Activated CD4-positive, CD25-positive, alpha-beta regulatory T cell (primary cell): ENCODE measurements around the gene SCN2B.

Experiments used
- DNase-seq, 4 experiments: peaks; one replicate each; lab custom pipeline; 2025; lab: John Stamatoyannopoulos, UW

The SCN2B gene

DNA sequence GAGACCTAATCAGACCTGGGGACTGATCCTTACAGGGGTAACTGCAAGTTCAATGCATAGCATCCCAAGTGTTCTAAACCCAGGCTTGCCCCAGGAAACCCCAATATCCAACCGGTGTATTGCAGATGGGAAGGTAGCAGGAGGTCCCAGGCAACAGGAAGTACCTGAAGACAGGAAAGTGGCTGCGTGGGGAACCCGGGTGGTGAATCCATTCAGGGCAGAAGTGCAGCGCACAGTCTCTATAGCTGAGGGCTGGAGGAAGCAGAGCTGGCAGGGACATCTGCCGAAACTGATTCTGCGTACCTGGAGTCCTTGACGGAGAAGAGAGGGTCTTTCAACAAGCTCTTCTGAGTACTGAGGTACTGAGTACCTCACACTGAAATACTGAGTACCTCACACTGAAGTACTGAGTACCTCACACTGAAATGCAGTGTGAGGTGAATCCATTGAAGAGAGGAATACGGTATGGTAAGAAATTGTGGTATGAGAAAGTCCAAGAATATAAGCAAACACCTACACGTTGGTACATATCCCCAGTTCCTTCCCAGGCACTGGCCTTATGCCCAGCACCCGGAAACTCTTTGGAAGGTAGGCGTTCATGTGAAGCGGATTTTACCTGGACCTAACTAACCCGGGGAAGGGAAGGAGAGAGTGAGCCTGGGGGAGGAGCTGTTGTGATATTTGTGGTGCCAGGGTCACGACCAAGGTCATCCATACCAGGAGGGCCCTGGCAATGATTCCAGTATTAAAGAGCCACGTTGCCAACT, 43.9 kb downstream of the SCN2B start:
- DNase-seq, result no peak

DNA sequence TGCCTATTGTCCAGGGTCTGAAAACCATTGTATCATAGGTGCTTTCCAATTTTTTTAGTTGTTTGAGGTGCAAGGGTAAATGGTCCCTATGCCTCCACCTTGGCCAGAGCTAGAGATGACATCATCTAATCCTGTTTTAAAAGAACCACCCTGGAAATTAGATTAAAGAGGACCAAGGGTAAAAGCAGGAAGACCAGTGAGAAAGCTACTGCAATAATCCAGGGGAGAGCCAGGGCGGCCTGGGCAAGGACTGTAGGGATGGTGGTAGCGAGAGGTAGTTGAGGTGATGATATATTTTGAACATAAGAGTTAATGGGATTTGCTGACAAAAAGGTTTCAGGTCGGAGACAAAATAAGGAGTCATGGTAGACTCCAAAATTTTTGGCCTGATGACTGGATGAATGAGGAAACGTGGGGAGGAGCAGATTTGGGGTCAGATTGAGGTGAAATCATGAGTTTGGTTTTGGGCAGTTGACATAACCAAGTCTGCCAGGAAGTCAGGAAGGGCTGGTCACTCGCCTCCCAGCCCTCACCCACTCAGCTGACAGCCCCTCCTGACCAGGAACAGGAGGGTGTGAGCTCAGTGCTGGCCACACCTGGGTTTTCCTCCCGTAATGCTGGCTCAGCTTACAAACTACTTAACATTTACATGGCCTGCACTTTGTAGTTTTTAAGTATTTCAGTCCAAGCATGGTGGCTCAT, 46.8 kb downstream of the SCN2B start:
- DNase-seq, result no peak

DNA sequence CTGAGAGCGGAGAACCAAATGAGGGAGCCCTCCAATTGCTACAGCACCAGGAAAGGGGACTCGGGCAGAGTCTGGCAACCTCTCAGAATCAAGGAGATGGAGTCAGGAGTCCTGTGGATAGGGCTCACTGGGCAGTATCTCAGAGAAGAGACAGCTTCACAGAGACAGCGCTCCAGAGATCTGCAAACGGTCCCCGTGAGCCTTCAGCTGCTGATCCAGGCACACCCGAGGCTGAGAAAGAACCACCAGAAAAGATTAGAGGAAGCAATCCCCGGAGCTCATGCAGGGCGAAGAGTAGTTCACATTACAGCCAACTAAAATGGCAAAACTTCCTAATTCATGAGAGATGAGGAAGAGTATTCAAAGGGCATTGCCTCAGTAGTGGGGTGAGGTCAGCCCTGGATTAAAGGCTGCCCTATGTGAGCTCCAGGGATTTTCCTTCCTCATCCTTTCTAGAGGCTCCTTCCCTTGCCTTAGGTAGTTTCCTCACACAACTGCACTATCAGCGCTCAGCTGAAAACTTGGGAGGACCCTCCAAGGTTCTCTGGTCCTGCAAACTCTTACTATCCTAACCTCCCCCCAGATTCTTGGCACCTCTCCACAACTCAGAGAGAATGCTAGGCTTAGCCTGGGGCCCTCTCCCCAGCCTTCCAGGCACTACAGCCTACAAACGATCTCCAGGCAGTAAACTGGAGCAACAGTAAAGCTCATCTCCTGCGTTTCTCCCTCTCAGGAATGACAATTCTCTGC, 47.5 kb downstream of the SCN2B start:
- DNase-seq, result no peak

DNA sequence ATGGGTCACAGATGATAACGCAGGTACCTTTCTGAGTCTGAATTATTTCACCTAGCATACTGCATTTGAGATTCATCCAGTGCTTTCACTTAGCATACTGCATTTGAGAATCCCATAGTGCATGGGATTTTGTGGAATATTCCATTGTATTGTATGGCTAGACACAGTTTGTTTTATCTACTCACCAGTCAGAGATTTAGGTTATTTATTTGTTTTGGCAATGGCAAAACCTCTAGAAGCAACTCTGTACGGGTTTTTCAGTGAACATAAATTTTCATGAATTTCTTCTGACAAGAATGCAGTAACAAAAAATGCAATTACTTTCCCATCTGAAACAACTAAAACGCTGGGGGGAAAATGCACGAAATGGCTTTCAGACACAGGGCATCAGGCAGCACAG, 48.1 kb downstream of the SCN2B start:
- DNase-seq, result no peak

DNA sequence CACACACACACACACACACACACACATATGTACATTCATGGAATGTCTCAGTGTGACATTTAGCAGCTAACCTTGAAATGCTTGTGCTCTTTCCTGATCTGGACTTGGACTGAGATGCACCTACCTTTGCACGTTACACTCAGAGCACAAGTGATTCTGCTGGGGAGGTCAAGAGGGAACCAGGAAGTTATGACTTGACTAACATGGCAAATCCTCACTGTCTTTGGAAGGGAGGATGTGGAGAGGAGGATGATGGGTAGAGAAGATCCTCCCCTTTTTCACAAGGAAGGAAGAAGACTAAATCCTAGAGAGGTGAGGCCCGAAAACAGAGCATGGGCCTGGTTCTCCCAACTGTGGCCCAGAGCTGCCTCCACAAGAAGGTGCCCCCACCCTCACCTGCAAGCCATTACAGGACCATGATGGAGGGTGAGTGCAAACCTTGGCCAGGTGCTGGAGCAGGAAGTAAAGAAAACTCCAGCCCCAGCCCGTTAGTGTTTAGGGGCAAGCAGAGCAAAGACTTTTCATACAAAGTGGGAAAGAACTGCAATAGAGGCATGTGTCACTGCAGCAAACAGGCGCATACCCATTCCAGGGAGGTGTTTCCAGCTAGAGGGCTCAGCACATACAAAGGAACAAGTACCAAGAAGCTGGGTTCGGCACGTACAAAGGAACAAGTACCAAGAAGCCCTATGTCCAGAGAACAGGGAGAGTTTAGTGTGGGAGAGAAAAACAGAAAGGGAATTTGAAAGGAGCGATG, 50.2 kb downstream of the SCN2B start:
- no peak for DNase-seq

DNA sequence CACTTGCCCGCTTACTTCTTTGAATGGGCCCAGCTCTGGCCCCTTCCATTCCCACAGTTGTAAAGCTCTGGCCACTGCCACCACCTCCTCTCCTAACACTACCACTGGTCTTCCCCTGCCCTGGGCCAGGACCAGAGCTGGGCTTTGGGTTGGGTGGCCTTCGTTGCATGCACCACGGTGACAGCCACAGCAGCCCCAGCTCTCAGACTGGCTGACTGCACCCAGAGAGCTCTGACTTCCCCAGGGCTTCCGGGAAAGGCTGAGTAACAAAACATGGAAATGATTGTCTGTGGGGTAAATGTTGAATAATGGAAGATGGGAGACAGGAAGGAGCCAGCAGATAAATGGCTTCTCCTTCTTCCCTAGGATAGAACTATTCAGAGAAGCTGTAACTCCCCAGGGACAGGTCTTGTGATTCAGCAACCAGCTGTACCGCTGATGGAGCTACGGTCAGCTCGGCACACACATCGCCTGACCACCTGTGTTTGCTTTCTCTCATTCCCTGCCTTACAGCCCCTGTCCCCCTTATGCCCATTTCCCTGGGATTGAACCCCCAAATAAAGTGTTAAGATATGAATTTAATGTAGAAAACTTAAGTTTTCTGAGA, 51.4 kb downstream of the SCN2B start:
- no peak for DNase-seq

DNA sequence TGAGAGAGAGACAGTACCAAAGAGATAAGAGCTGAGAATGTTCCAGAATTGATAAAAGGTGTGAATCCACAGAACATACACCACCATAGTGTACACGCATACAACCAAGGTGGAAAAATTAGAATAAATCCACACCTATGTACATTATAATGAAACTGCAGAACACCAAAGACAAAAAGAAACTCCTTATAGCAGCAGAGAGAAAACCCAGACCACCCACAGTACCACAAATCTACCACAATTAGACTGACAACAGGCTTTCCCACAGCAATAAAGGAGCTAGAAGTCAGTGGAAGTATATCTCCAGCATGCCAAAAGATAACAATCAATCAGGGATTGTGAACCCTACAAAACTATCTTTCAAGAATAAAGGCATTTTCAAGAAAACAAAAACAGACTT, 55.6 kb downstream of the SCN2B start:
- no peak for DNase-seq

DNA sequence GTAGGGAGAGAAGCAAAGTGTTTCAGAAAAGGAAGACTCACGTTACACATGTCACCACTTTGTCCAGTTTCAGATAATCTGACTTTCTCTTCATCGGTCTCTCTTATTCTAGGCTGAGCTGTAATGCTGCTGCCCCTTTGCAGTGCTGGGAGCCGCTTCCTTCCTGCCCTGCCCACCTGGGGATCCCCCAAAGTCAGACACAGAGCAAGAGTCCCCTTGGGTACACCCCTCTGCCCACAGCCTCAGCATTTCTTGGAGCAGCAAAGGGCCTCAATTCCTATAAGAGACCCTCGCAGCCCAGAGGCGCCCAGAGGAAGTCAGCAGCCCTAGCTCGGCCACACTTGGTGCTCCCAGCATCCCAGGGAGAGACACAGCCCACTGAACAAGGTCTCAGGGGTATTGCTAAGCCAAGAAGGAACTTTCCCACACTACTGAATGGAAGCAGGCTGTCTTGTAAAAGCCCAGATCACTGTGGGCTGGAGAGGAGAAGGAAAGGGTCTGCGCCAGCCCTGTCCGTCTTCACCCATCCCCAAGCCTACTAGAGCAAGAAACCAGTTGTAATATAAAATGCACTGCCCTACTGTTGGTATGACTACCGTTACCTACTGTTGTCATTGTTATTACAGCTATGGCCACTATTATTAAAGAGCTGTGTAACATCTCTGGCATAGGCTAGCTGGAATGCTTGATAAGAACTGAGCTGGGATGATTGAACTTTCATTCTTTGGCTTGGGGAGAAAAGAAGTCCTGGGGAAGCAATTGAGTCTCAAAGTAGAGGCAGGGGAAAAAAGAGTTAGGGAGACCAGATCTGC, 58.4 kb downstream of the SCN2B start:
- DNase-seq, result no peak

DNA sequence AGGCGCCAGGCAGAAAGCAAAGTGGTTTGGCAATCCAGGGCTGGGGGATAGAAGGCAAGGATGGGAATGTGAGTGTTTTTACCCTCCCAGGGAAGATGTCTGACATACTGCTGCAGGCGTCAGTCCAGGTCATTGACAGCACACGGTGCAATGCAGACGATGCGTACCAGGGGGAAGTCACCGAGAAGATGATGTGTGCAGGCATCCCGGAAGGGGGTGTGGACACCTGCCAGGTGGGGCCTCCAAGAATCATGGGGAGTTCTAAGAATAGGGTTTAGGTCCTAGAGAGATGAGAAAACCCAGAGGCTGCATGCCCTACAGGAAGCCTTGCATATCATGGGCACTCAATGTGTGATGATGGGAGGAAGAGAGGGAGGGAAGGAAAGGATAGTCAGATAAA, 61.4 kb downstream of the SCN2B start:
- DNase-seq, result peak in 1 of 4 experiments; percentile 3

DNA sequence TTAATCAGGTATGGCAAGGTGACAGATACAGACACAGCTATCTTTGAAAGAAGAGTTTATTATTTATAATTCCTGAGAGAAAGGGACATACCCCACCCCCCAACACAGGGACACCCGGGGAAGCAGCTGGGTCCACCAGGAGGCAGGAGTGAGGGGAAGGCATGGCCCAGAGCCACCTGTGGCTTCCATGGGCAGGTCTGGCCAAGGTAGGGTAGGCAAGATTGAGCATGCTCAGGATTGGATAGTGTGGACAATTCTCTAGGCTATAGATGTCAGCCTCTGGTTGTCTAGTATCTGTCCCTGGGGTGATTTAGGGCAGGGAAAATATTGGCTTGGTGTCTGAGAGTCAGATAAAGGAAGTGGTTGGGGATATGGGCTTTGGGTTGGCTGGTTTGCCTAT, 62.2 kb downstream of the SCN2B start:
- DNase-seq, result no peak

DNA sequence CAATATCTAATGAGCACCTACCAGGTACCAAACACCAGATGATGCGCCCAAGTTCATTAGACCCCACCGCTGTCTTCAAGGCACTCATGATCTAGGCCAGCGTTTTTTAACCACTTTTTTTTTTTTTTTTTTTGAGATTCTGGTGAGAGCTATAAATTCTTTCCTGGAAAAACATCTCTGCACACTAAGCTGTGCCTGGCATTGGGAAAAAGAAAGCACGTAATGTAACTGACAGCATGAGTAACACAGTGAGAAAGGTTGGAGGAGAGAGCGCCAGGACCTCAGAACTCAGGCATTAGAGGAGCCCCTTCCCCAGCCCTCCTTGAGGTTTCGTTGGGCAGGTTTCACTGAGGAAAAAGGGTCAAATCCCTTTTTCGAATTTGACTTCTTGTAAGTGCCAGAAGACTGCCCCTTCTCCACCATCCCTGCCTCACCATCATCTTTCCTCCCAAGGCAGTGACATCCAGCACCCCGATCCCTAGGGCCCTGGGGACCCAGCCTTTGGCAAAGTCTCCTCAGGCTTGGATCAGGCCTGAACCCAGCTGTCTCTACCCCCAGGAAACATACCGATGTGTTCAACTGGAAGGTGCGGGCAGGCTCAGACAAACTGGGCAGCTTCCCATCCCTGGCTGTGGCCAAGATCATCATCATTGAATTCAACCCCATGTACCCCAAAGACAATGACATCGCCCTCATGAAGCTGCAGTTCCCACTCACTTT, 63.6 kb downstream of the SCN2B start:
- no peak for DNase-seq
